ENCODE results near the gene ATP10B.

DNA sequence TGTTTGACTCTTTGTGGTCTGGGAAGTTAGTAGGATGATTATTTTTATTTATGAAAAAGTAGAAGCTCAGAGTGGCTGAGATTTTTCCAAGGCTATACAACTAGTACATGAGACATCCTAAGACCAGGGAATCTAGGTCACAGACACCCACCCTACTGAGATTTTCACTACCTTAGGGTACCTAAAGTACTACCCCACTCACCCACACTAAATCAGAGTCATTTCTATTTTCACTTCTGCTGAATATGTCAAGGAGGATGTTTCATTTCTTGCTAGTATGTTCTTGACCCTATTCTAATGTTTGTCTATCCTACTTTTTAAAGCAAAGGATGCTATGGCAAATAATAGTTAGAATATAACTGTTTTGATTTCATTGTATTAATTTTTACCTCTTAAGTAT is 206.0 kb downstream of the ATP10B start:
- TF ChIP-seq RFX5 (IDR thresholded peaks at IDR 0.05; ENCODE audit: low read length) (no peak), MXI1 (IDR thresholded peaks at IDR 0.05; ENCODE audit: low read depth, low read length) (no peak), MEF2A (IDR thresholded peaks at IDR 0.05; ENCODE audit: borderline replicate concordance, low read depth) (no peak), NRF1 (IDR thresholded peaks at IDR 0.05; ENCODE audit: low read depth, low read length) (no peak), RAD21 (IDR thresholded peaks at IDR 0.05; ENCODE audit: low read length) (no peak), TAF1 (IDR thresholded peaks at IDR 0.05; ENCODE audit: borderline replicate concordance, low read depth, low read length) (no peak), ELF1 (IDR thresholded peaks at IDR 0.05) (no peak), RCOR1 (IDR thresholded peaks at IDR 0.05; ENCODE audit: low read length) (no peak), RXRA (IDR thresholded peaks at IDR 0.05; ENCODE audit: borderline replicate concordance, low read depth) (no peak), POLR2AphosphoS5 (IDR thresholded peaks at IDR 0.05; ENCODE audit: low read depth, low read length) (no peak)
- TF ChIP-seq, protein P1, sequence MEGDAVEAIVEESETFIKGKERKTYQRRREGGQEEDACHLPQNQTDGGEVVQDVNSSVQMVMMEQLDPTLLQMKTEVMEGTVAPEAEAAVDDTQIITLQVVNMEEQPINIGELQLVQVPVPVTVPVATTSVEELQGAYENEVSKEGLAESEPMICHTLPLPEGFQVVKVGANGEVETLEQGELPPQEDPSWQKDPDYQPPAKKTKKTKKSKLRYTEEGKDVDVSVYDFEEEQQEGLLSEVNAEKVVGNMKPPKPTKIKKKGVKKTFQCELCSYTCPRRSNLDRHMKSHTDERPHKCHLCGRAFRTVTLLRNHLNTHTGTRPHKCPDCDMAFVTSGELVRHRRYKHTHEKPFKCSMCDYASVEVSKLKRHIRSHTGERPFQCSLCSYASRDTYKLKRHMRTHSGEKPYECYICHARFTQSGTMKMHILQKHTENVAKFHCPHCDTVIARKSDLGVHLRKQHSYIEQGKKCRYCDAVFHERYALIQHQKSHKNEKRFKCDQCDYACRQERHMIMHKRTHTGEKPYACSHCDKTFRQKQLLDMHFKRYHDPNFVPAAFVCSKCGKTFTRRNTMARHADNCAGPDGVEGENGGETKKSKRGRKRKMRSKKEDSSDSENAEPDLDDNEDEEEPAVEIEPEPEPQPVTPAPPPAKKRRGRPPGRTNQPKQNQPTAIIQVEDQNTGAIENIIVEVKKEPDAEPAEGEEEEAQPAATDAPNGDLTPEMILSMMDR (IDR thresholded peaks at IDR 0.05) = no peak

Measured in SK-N-SH (cell line).